NCI-H2107 treated with DMSO at 0.1 percent for 48 hours (cell line): ENCODE data around the gene GLI2.

ENCODE experiments used
- DNase-seq: peaks from one replicate; lab custom pipeline; 2025; ENCODE audit not compliant: unreplicated experiment; lab: John Stamatoyannopoulos, UW

GLI2 gene

GRCh38 chr2:120754067-120754960, 18.6 kb downstream of the GLI2 start:
- DNase-seq, result no peak

GRCh38 chr2:120758181-120759144, 22.8 kb downstream of the GLI2 start:
- no peak for DNase-seq

GRCh38 chr2:120759543-120760331, 24.1 kb downstream of the GLI2 start:
- no peak for DNase-seq

DNA sequence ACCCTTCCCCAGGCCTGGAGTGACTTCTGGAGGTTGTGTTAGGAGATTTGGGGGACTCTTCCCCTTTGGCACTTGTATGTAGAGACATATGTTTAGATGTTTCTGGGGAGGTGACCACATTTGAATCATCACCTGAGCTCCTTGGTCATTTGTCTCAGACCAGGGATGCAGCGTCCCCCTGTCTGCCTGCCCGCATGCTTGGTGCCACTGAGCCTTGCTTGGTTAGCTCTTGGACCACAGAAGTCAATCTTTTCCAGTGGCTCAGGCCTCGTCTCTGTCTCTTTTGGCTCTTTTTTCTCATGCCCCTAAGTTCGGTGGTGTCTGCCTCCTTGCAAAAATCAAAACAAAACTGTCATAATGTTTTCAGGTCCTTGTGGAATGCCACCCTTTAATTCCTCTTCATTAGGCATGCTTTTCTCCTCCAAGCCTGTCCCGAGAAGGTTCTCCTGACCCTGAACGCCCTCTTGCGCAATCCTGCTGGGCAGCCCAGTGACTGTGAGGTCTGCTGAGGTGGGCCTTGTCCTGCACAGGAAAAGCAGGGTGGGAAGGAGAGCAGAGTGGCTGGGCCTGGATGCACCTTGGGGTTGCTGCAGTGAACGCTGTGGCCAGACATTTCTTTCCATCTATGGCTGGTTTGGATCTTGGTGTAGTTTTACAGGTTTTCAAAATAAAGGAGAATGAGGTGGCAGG, 24.9 kb downstream of the GLI2 start:
- no peak for DNase-seq

- no peak for DNase-seq
These were observed 25.6 kb downstream of the GLI2 start for GRCh38 chr2:120761164-120761861.

- no peak for DNase-seq
These were observed 26.2 kb downstream of the GLI2 start for GRCh38 chr2:120761911-120762310.

- no peak for DNase-seq
These were observed 26.8 kb downstream of the GLI2 start for GRCh38 chr2:120762341-120763061.

DNA sequence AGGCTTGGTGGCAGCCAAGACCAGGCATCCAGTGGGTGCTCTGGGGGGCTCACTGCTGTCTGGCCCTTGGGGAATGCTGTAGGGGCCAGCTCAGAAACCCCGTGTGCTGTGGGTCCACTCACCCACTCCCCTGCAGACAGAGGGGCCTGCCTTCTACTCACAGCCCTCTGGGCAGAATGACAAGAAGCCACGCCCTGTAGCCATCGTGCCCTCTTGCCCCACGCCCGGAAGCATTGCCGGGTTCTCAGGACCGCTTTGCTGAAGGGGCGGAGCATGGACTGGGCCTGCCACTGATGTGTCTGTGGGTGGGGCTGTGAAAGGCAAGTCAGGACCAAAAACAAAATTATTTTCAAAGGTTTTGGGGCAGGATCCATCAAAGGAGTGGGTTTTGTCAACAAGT, 27.8 kb downstream of the GLI2 start:
- DNase-seq, result no peak

DNA sequence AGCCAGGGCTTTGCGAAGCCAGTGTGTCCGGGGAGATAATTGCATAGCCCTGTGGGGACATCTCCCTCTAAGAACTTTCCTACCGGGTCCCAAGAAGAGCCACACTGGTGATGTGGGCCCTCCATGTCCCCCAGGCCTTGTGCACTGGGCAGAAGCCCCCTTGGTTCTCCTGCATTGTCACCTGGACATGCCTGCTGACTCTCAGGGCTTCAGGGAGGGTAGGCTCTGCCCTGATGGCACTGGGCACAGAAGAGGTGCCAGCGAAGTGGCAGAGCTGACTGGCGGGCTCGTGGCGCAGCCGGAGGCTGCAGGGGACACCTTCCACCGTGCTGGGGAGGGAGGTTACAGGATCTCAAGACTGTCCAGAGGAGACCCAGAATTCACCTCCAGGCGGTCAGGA, 28.3 kb downstream of the GLI2 start:
- no peak for DNase-seq

GRCh38 chr2:120764492-120764891, 28.8 kb downstream of the GLI2 start:
- no peak for DNase-seq

DNA sequence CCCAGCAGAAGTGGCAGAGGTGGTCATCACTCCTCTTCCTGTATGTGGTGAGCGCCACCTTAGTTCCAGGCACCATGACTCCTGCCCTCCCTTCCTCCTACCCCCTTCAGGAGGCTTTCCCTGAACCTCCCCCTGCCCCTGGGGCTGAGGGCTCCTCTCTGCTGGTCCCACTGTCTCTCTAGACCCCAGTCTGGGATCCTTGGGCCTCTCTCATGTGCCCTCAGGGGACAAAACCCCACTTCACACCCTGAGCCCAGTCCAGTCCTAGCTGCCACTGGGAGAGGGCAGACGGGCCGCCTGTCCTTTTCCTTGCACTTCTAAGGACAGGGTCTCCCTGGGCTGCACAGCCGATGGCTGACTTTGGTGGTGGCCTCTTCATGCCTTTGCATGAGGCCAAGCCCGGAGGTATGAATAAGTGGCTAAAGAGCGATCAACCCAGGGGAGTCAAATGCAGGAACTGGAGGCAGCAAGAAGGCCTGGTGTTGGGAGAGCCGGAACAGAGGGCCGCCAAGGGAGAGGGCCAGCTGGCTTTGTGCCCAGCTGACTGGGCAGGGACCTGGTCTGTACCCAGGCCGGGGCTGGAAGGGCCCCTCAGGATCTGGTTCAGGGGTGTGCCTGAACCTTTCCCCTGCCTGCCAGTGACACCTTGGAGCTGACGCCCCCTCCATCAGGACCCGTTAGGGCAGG, 29.5 kb downstream of the GLI2 start:
- DNase-seq, result no peak

- DNase-seq, result no peak
These were observed 30.2 kb downstream of the GLI2 start for GRCh38 chr2:120765678-120766469.

GRCh38 chr2:120766470-120767351, 31.0 kb downstream of the GLI2 start:
- no peak for DNase-seq

GRCh38 chr2:120767486-120768005, 31.9 kb downstream of the GLI2 start:
- DNase-seq, result no peak

- no peak for DNase-seq
These were observed 32.7 kb downstream of the GLI2 start for GRCh38 chr2:120768112-120769048.
